Neural cell (in vitro differentiated cells): ENCODE measurements around the gene CD300LG.

ENCODE experiments used
- CTCF ChIP-seq: fragments of 450-650 bp; IDR thresholded peaks from 2 replicates; pipeline ENCODE4 v1.5.1; 2014; ENCODE audit warnings: antibody characterized with exemption, mild to moderate bottlenecking, moderate library complexity; ENCODE audit not compliant: poor library complexity, severe bottlenecking
- EP300 ChIP-seq: fragments of 450-650 bp; conservative IDR thresholded peaks from 2 replicates; pipeline ENCODE4 v1.6.1; 2014; ENCODE audit warnings: antibody characterized with exemption, mild to moderate bottlenecking, moderate library complexity; ENCODE audit not compliant: poor library complexity, severe bottlenecking
- EZH2 ChIP-seq: fragments of 200-600, 300-800 bp; shearing (Covaris generic), sonication (generic); IDR thresholded peaks from 2 replicates; pipeline ENCODE4 v1.6.1; 2014; ENCODE audit warnings: antibody characterized with exemption, low read length, borderline replicate concordance, mild to moderate bottlenecking; ENCODE audit not compliant: insufficient read depth, poor library complexity, severe bottlenecking
- POLR2AphosphoS5 ChIP-seq: IDR thresholded peaks from 2 replicates; pipeline ENCODE4 v1.6.1; 2012
- SMC3 ChIP-seq: fragments of 450-650 bp; conservative IDR thresholded peaks from 2 replicates; pipeline ENCODE4 v1.6.1; 2014; ENCODE audit warnings: antibody characterized with exemption, mild to moderate bottlenecking, moderate library complexity; ENCODE audit not compliant: poor library complexity
- TAF1 ChIP-seq: IDR thresholded peaks from 2 replicates; pipeline ENCODE4 v1.6.1; 2012; ENCODE audit warnings: low read depth

GRCh38 chr17:43897831-43898230 lies 50.9 kb downstream of the CD300LG start:
- TF ChIP-seq CTCF (no peak), EP300 (no peak), TAF1 (no peak), EZH2 (no peak), POLR2AphosphoS5 (no peak), SMC3 (no peak)
